Body of pancreas (tissue), 4 donors: ENCODE data around the gene DTNB. TPM values are rescaled to one million over a fixed set of nuclear protein-coding genes. Genes with fewer than 3 reads are reported as not detected.

Experiments used
- ATAC-seq: fragments of 150-250 bp; one replicate; pipeline ENCODE4 v1.9.1; 2016
- DNase-seq, 4 donors: peaks; one replicate each; pipeline ENCODE4 v3.0.0-alpha.2; 2019
- H3K27ac ChIP-seq, 4 donors: fragments of 200-600 bp; sonication (generic); 1 replicate in 3 of 4; 2 replicates in 1 of 4; pipeline versions ENCODE4 v1.5.1 to v1.6.1; 2016 to 2019; ENCODE audit warnings: mild to moderate bottlenecking in 1 of 4, mixed read lengths in 1 of 4, moderate library complexity in 1 of 4
- H3K27me3 ChIP-seq, 2 donors: fragments of 200-600 bp; sonication (generic); one replicate each; pipeline ENCODE4 v1.6.0; 2016; ENCODE audit warnings: mild to moderate bottlenecking in 1 of 2
- H3K36me3 ChIP-seq, 2 donors: fragments of 200-600 bp; sonication (generic); replicated peaks in 1 of 2; 2 replicates each; pipeline ENCODE4 v1.5.1; 2016; ENCODE audit warnings: low read depth in 2 of 2; ENCODE audit not compliant: insufficient read depth in 1 of 2
- H3K4me1 ChIP-seq: fragments of 200-600 bp; sonication (generic); one replicate; pipeline ENCODE4 v1.6.0; 2016
- H3K4me3 ChIP-seq, 2 donors: fragments of 200-600 bp; sonication (generic); 1 replicate in 1 of 2; 2 replicates in 1 of 2; pipeline ENCODE4 v1.5.1; 2016 to 2019
- H3K9me3 ChIP-seq, 3 donors: fragments of 200-600 bp; sonication (generic); 1 replicate in 2 of 3; 2 replicates in 1 of 3; pipeline ENCODE4 v1.5.1; 2016
- CTCF ChIP-seq, 7 experiments: fragments of 450-650 bp in 4 of 7; fragments of 200-600 bp in 3 of 7; sonication (generic) in 3 of 7; IDR thresholded peaks; one replicate each; pipeline ENCODE4 v1.5.1; 2016 to 2019; ENCODE audit warnings: antibody characterized with exemption in 7 of 7
- POLR2A ChIP-seq, 3 donors: fragments of 450-650 bp; IDR thresholded peaks; one replicate each; pipeline ENCODE4 v1.6.1; 2016; ENCODE audit warnings: antibody characterized with exemption in 3 of 3, mild to moderate bottlenecking in 2 of 3
- WGBS, 2 donors: methylation state at CpG; one replicate each; pipeline ENCODE4 v1.1.5; 2017; 5-methylcytosine and 5-hydroxymethylcytosine counted together
- intact Hi-C: fragments of 100-400 bp; cut with DNase I; formaldehyde crosslinking; loops from one replicate; pipeline ENCODE4 v1.15.1; 2023
- total RNA-seq, 2 donors: library from RNA; depleted of rRNA; stranded (reverse); fragments of >200 nt; gene quantifications; one replicate each; pipeline ENCODE4 v1.1.0, GENCODE V29; 2016

The DTNB gene
- total RNA-seq, 2 donors from 2014 or later, result 17.8 to 22.6 TPM

GRCh38 chr2:25340181-25340921 lies 333.0 kb downstream of the DTNB start:
- Histone ChIP-seq H3K4me1 (peaks cover 48% of the 10 kb centered on the region), H3K27ac (peak overlapping the region; percentile 32 to 86 (median 74)), H3K36me3 (no peaks in the 10 kb centered on the region), H3K27me3 (no peaks in the 10 kb centered on the region), H3K4me3 (peak overlapping the region; percentile 20 to 47), H3K9me3 (no peaks in the 10 kb centered on the region)
- intact Hi-C loops, result loop anchor here (10.0 kb wide), 1 partner anchor 184 kb away; no protein-coding TSS in a partner anchor
- ATAC-seq, result no peak
- TF ChIP-seq CTCF (IDR thresholded peaks at IDR 0.05) (no peak), POLR2A (IDR thresholded peaks at IDR 0.05) (peak in 1 of 3 donors; percentile 21)
- DNase-seq, result peak; percentile 46 to 65 (median 52)
- WGBS, 2 donors, result 7 to 45% methylated on average over 4 to 58 of the region's 73 CpGs

GRCh38 chr2:25339791-25340180 lies 333.6 kb downstream of the DTNB start:
- H3K9me3 ChIP-seq, result no peaks in the 10 kb centered on the region
- no peaks in the 10 kb centered on the region for H3K36me3 ChIP-seq
- no peak overlapping the region for H3K4me3 ChIP-seq
- DNase-seq (peak; percentile 62 to 74 (median 70)), ATAC-seq (no peak)
- WGBS, 2 donors, result 33% methylated on average over 17 of the region's 18 CpGs; no CpG with 5 or more reads in 1 of the 2 donors
- peaks cover 48% of the 10 kb centered on the region for H3K4me1 ChIP-seq
- H3K27me3 ChIP-seq, result no peaks in the 10 kb centered on the region
- intact Hi-C loops, result loop anchor here (10.0 kb wide), 1 partner anchor 185 kb away; no protein-coding TSS in a partner anchor
- H3K27ac ChIP-seq, result peak overlapping the region in 3 of 4 donors; percentile 70 to 86 (median 78)
- TF ChIP-seq CTCF (IDR thresholded peaks at IDR 0.05) (peak in 5 of 7 experiments; percentile 15 to 39 (median 31)), POLR2A (IDR thresholded peaks at IDR 0.05) (peak in 1 of 3 donors; percentile 33)

- intact Hi-C loops, result no loop called here
- TF ChIP-seq CTCF (IDR thresholded peaks at IDR 0.05) (no peak), POLR2A (IDR thresholded peaks at IDR 0.05) (no peak)
- peak overlapping the region in 2 of 4 donors; percentile 78 to 86 for H3K27ac ChIP-seq
Observed at GRCh38 chr2:25339211-25339674, 334.1 kb downstream of the DTNB start.

GRCh38 chr2:25338401-25338800 lies 335.0 kb downstream of the DTNB start:
- Histone ChIP-seq H3K27me3 (no peaks in the 10 kb centered on the region), H3K4me1 (peaks cover 48% of the 10 kb centered on the region), H3K4me3 (no peak overlapping the region), H3K27ac (no peak overlapping the region), H3K9me3 (no peaks in the 10 kb centered on the region), H3K36me3 (no peaks in the 10 kb centered on the region)
- DNase-seq (no peak), ATAC-seq (no peak)
- intact Hi-C loops, result no loop called here
- no peak for TF ChIP-seq POLR2A (IDR thresholded peaks at IDR 0.05)
- no peak for TF ChIP-seq CTCF (IDR thresholded peaks at IDR 0.05)
- 82 to 88% methylated on average over 11 to 13 of the region's 13 CpGs for WGBS, 2 donors

More at GRCh38 chr2:25339211-25339674, 334.1 kb downstream of the DTNB start:
- ATAC-seq (no peak), DNase-seq (no peak)
- no peak overlapping the region for H3K4me3 ChIP-seq
- 45% methylated on average over 8 of the region's 8 CpGs; no CpG with 5 or more reads in 1 of the 2 donors for WGBS, 2 donors
- H3K9me3 ChIP-seq, result no peaks in the 10 kb centered on the region
- no peaks in the 10 kb centered on the region for H3K36me3 ChIP-seq
- no peaks in the 10 kb centered on the region for H3K27me3 ChIP-seq
- peaks cover 48% of the 10 kb centered on the region for H3K4me1 ChIP-seq
